Heart right ventricle (tissue), 16 donors: ENCODE results near the gene KIAA0753. TPM values are rescaled to one million over a fixed set of nuclear protein-coding genes. Genes with fewer than 3 reads are reported as not detected.
A peak's percentile ranks its signal among the peaks of the same experiment; 100 is the strongest.

Experiments used
- ATAC-seq, 8 donors: fragments of 200-7000 bp; cut with Tn5 transposase; one replicate each; pipeline ENCODE4 v1.9.1; 2020; ENCODE audit warnings: mild to moderate bottlenecking in 8 of 8, moderate library complexity in 8 of 8, moderate number of reproducible peaks in 1 of 8
- DNase-seq, 2 donors: peaks; one replicate each; pipeline ENCODE4 v3.0.0-alpha.2; 2020
- H3K27ac ChIP-seq, 10 donors: fragments of 200-600 bp; sonication (generic) in 2 of 10; one replicate each; pipeline versions ENCODE4 v1.5.0 to v1.8.0; 2020 to 2022; ENCODE audit warnings: mild to moderate bottlenecking in 3 of 10
- H3K27me3 ChIP-seq, 7 donors: fragments of 200-600 bp; one replicate each; pipeline ENCODE4 v1.8.0; 2021 to 2022; ENCODE audit warnings: mild to moderate bottlenecking in 2 of 7
- H3K36me3 ChIP-seq, 9 donors: fragments of 200-600 bp; sonication (generic) in 1 of 9; one replicate each; pipeline versions ENCODE4 v1.5.0 to v1.8.0; 2020 to 2022; ENCODE audit warnings: mild to moderate bottlenecking in 2 of 9
- H3K4me1 ChIP-seq, 9 donors: fragments of 200-600 bp; sonication (generic) in 1 of 9; one replicate each; pipeline versions ENCODE4 v1.5.0 to v1.8.0; 2020 to 2022; ENCODE audit warnings: mild to moderate bottlenecking in 4 of 9
- H3K4me3 ChIP-seq, 10 donors: fragments of 200-600 bp; sonication (generic) in 2 of 10; one replicate each; pipeline versions ENCODE4 v1.5.0 to v1.8.0; 2020 to 2022; ENCODE audit warnings: mild to moderate bottlenecking in 7 of 10, moderate library complexity in 2 of 10
- H3K9me3 ChIP-seq, 11 donors: fragments of 200-600 bp in 10 of 11; sonication (generic) in 2 of 11; one replicate each; pipeline versions ENCODE4 v1.5.0 to v1.8.0; 2013 to 2022; ENCODE audit warnings: mild to moderate bottlenecking in 2 of 11, control low read depth in 1 of 11, moderate library complexity in 1 of 11
- WGBS, 2 donors: extraction: QIAGEN DNeasy Blood & Tissue Kit; methylation state at CpG; one replicate each; pipeline ENCODE4 v1.1.7; 2013; ENCODE audit warnings: inconsistent platforms in 1 of 2; 5-methylcytosine and 5-hydroxymethylcytosine counted together
- intact Hi-C, 10 donors: fragments of 100-400 bp; cut with DNase I; formaldehyde crosslinking; loops; one replicate each; pipeline versions ENCODE4 v1.11.1 to v1.14.2; 2022
- polyA plus RNA-seq, 2 donors: library from polyadenylated mRNA; stranded (reverse); fragments of 200-250 nt; gene quantifications; one replicate each; pipeline ENCODE4 v1.2.3, GENCODE V29; 2013
- total RNA-seq, 10 donors: library from RNA; stranded (reverse); fragmentation: NEBNext Ultra II Directional in 3 of 10; extraction: Animal tissue kit (Norgen Biotek cat#: 25700) in 3 of 10; gene quantifications; one replicate each; pipeline versions ENCODE4 v1.2.1 to v1.2.4, GENCODE V29; 2021 to 2023
- TF ChIP-seq, protein P1 (sequence below), 9 donors: fragments of 200-600 bp; sonication (generic) in 2 of 9; IDR thresholded peaks; one replicate each; pipeline versions ENCODE4 v1.5.0 to v1.8.0; 2021 to 2022; ENCODE audit warnings: antibody characterized with exemption in 9 of 9, mild to moderate bottlenecking in 5 of 9, moderate library complexity in 1 of 9
- donor health status: Arrhythmogenic right ventricular cardiomyopathy.
- donor health status: ischemic (EF 13 %, LVEDD 7.1; RV severe dilation, severe dysfunction).
- donor health status: healthy with polysubstance abuse.
- donor health status: DM: no; HTN: yes; CAD: no.
- donor health status: DM: no; HTN: no; CAD: no.
- donor health status: ischemic (EF 25% LVEDD 6.9; RV normal size, moderate dysfunction).
- donor health status: ischemic (EF 25% LVEDD 5.7; RV mildly dilated, moderate dysfunction).
- donor health status: healthy.
- donor health status: DM: yes; HTN: yes; CAD: no.
- donor health status: Ischemic cardiomyopathy.
- donor health status: ischemic (EF 35%, LVEDD 5.7; RV mildly dilated, moderate dysfunction).
- donor health status: nonischemic (EF 11% LVEDD 7.7; RV severe dilation, severe dysfunction).
- donor health status: DM: yes; HTN: yes; CAD: no.
- donor health status: PGD.
- donor health status: ischemic (EF 29% LVEDD 5.4; RV normal size, mild dysfunction).
- donor health status: nonischemic (EF 23%, LVEDD 6.1; RV moderate dilation, normal function).

The KIAA0753 gene
- total and polyA plus RNA-seq, 12 donors: 2.4 to 9.9 (median 5.5) TPM

GRCh38 chr17:6603744-6604325 lies 36.7 kb downstream of the KIAA0753 start:
- WGBS, 2 donors: 72 to 81% methylated on average over 3 of the region's 3 CpGs
- Histone ChIP-seq H3K4me1 (peaks cover 0 to 16% (median 0%) of the 10 kb centered on the region in 9 donors), H3K27me3 (no peaks in the 10 kb centered on the region), H3K9me3 (no peaks in the 10 kb centered on the region), H3K36me3 (peaks cover 0 to 94% (median 33%) of the 10 kb centered on the region in 9 donors), H3K27ac (no peak overlapping the region), H3K4me3 (no peak overlapping the region)
- DNase-seq (peak in 1 of 2 donors; percentile 19), ATAC-seq (no peak)
- TF ChIP-seq, protein P1, sequence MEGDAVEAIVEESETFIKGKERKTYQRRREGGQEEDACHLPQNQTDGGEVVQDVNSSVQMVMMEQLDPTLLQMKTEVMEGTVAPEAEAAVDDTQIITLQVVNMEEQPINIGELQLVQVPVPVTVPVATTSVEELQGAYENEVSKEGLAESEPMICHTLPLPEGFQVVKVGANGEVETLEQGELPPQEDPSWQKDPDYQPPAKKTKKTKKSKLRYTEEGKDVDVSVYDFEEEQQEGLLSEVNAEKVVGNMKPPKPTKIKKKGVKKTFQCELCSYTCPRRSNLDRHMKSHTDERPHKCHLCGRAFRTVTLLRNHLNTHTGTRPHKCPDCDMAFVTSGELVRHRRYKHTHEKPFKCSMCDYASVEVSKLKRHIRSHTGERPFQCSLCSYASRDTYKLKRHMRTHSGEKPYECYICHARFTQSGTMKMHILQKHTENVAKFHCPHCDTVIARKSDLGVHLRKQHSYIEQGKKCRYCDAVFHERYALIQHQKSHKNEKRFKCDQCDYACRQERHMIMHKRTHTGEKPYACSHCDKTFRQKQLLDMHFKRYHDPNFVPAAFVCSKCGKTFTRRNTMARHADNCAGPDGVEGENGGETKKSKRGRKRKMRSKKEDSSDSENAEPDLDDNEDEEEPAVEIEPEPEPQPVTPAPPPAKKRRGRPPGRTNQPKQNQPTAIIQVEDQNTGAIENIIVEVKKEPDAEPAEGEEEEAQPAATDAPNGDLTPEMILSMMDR (IDR thresholded peaks at IDR 0.05): no peak
- intact Hi-C loops: loop anchor here in 1 of 10 donors (10.0 kb wide), 2 partner anchors 61 to 129 kb away; no protein-coding TSS in a partner anchor

- Histone ChIP-seq H3K4me1 (peaks cover 0 to 29% (median 3%) of the 10 kb centered on the region in 9 donors), H3K27ac (no peak overlapping the region), H3K4me3 (no peak overlapping the region), H3K27me3 (no peaks in the 10 kb centered on the region), H3K9me3 (no peaks in the 10 kb centered on the region), H3K36me3 (peaks cover 0 to 93% (median 19%) of the 10 kb centered on the region in 9 donors)
- DNase-seq (no peak), ATAC-seq (no peak)
- intact Hi-C loops: loop anchor here in 1 of 10 donors (10.0 kb wide), 2 partner anchors 63 to 127 kb away; no protein-coding TSS in a partner anchor
- TF ChIP-seq, protein P1 (IDR thresholded peaks at IDR 0.05): no peak
- 92 to 94% methylated on average over 2 of the region's 2 CpGs for WGBS, 2 donors
These were observed 38.4 kb downstream of the KIAA0753 start for GRCh38 chr17:6602141-6602540.

DNA sequence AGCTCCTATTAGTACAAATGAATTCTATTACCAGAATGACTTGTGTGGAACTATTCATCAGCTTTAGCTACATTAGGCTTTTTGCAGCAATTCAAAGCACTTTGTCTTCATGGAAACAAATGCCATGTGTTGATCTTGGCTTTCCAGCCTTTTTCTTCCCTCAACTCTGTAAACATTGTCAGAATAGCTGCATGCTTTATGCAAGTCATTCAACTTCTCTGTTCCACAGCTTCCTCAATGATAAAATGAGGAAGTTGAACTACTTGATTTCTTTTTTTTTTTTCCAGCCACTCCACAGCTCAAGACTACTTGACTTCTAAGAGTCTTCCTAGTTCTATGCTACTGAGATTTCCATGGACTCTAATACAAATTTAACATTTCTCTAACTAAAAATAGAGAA lies 41.1 kb downstream of the KIAA0753 start:
- DNase-seq (no peak), ATAC-seq (peak in 7 of 8 donors; percentile 28 to 75 (median 56))
- peaks cover 0 to 93% (median 27%) of the 10 kb centered on the region in 9 donors for H3K36me3 ChIP-seq
- H3K27ac ChIP-seq: peak overlapping the region in 1 of 10 donors; percentile 69
- H3K4me1 ChIP-seq: peaks cover 0 to 29% (median 3%) of the 10 kb centered on the region in 9 donors
- H3K4me3 ChIP-seq: no peak overlapping the region
- TF ChIP-seq, protein P1 (IDR thresholded peaks at IDR 0.05): no peak
- H3K9me3 ChIP-seq: no peaks in the 10 kb centered on the region
- intact Hi-C loops: no loop called here
- no peaks in the 10 kb centered on the region for H3K27me3 ChIP-seq

DNA sequence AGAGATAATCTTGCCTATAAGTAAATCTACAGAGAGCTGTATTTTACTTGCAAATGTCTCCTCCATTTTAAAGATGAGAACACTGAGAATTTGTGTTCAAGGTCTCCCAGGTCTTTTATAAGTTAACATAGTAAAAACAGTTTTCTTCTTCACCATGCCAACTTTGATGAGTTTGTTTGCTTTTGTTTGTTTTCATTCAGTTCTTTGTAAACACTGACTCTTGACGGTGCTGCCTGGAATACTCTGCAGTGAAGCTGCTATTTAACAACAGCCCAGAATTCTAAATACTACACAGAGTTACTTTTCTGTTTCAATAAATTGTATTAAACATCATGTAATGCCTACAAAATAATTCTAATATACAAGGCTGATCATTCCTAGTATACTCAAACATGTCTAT lies 42.8 kb downstream of the KIAA0753 start:
- H3K27ac ChIP-seq: peak overlapping the region in 1 of 10 donors; percentile 54
- H3K4me1 ChIP-seq: peaks cover 0 to 29% (median 3%) of the 10 kb centered on the region in 9 donors
- TF ChIP-seq, protein P1 (IDR thresholded peaks at IDR 0.05): no peak
- intact Hi-C loops: no loop called here
- ATAC-seq: no peak
- no peaks in the 10 kb centered on the region for H3K9me3 ChIP-seq
- no peaks in the 10 kb centered on the region for H3K27me3 ChIP-seq
- peaks cover 0 to 99% (median 33%) of the 10 kb centered on the region in 9 donors for H3K36me3 ChIP-seq
- no peak overlapping the region for H3K4me3 ChIP-seq
- no peak for DNase-seq
- 95 to 97% methylated on average over 1 of the region's 1 CpG for WGBS, 2 donors
